Central memory CD4-positive, alpha-beta T cell (primary cell): ENCODE data around the gene THAP5.

Source experiments
- DNase-seq: peaks from one replicate; pipeline ENCODE4 v3.0.0; 2022
- total RNA-seq, 3 experiments: gene quantifications; one replicate each; lab custom pipeline; 2026; lab: John Stamatoyannopoulos, UW

The THAP5 gene
- total RNA-seq, result 33.0 to 68.9 (median 67.2) reads per million in 3 experiments

GRCh38 chr7:108569381-108570145 lies at the start of gene THAP5, which contains the start of gene DNAJB9:
Gene THAP5, minus strand, starts transcription at chr7:108569706. Its CDS starts 137 bp downstream, at chr7:108569569.
Gene DNAJB9, plus strand, starts transcription at chr7:108569874. Its CDS starts 1,853 bp downstream, at chr7:108571727.
- peak; percentile 100 for DNase-seq

GRCh38 chr7:108618056-108618455 lies 48.5 kb upstream of the THAP5 start:
- DNase-seq, result no peak

- DNase-seq, result no peak
Observed at GRCh38 chr7:108614896-108615295, 45.4 kb upstream of the THAP5 start.

GRCh38 chr7:108613949-108614381 lies 44.5 kb upstream of the THAP5 start:
- no peak for DNase-seq

- peak; percentile 7 for DNase-seq
Observed at GRCh38 chr7:108613147-108613948, 43.8 kb upstream of the THAP5 start.

- no peak for DNase-seq
Observed at GRCh38 chr7:108611268-108611667, 41.8 kb upstream of the THAP5 start.

- no peak for DNase-seq
Observed at GRCh38 chr7:108609643-108610042, 40.1 kb upstream of the THAP5 start.

GRCh38 chr7:108605559-108606201 lies 36.2 kb upstream of the THAP5 start:
- no peak for DNase-seq

- DNase-seq, result no peak
Observed at GRCh38 chr7:108604307-108605077, 35.0 kb upstream of the THAP5 start.

- DNase-seq, result no peak
Observed at GRCh38 chr7:108603656-108604306, 34.3 kb upstream of the THAP5 start.

GRCh38 chr7:108600399-108600798 lies 30.9 kb upstream of the THAP5 start:
- DNase-seq, result no peak

- no peak for DNase-seq
Observed at GRCh38 chr7:108598914-108599580, 29.5 kb upstream of the THAP5 start.

- DNase-seq, result no peak
Observed at GRCh38 chr7:108598153-108598552, 28.6 kb upstream of the THAP5 start.

- no peak for DNase-seq
Observed at GRCh38 chr7:108596560-108596959, 27.1 kb upstream of the THAP5 start.

- no peak for DNase-seq
Observed at GRCh38 chr7:108592646-108593201, 23.2 kb upstream of the THAP5 start.

GRCh38 chr7:108590606-108591005 lies 21.1 kb upstream of the THAP5 start:
- DNase-seq, result no peak

- DNase-seq, result no peak
Observed at GRCh38 chr7:108589874-108590273, 20.4 kb upstream of the THAP5 start.

GRCh38 chr7:108589199-108589598 lies 19.7 kb upstream of the THAP5 start:
- DNase-seq, result no peak

- DNase-seq, result no peak
Observed at GRCh38 chr7:108586274-108586710, 16.8 kb upstream of the THAP5 start.

GRCh38 chr7:108585843-108586242 lies 16.3 kb upstream of the THAP5 start:
- no peak for DNase-seq

- no peak for DNase-seq
Observed at GRCh38 chr7:108584211-108584610, 14.7 kb upstream of the THAP5 start.
